ENCODE measurements around the gene RYR1.

RYR1 gene

DNA sequence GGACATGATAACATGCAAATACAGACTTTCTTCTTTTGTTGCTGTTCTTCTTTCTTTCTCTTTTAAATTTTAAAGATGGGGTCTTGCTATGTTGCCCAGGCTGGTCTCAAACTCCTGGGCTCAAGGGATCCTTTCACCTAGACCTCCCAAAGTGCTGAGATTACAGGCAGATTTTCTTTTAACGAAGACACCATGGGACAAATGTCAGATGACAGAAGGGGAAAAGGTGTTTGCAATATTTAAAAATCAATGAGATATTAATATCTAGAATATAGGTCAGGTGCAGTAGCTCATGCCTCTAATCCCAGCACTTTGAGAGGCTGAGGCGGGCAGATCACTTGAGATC, 3.7 kb upstream of the RYR1 start:
- peak overlapping the region; percentile 83 for H3K27ac Mint-ChIP-seq
- TF ChIP-seq, protein P1, sequence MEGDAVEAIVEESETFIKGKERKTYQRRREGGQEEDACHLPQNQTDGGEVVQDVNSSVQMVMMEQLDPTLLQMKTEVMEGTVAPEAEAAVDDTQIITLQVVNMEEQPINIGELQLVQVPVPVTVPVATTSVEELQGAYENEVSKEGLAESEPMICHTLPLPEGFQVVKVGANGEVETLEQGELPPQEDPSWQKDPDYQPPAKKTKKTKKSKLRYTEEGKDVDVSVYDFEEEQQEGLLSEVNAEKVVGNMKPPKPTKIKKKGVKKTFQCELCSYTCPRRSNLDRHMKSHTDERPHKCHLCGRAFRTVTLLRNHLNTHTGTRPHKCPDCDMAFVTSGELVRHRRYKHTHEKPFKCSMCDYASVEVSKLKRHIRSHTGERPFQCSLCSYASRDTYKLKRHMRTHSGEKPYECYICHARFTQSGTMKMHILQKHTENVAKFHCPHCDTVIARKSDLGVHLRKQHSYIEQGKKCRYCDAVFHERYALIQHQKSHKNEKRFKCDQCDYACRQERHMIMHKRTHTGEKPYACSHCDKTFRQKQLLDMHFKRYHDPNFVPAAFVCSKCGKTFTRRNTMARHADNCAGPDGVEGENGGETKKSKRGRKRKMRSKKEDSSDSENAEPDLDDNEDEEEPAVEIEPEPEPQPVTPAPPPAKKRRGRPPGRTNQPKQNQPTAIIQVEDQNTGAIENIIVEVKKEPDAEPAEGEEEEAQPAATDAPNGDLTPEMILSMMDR (IDR thresholded peaks at IDR 0.05), result no peak
- H3K4me1 Mint-ChIP-seq, result peaks cover 41% of the 10 kb centered on the region
- H3K27me3 Mint-ChIP-seq (ENCODE audit: low read depth, poor library complexity), result peaks cover 11% of the 10 kb centered on the region
- H3K4me3 Mint-ChIP-seq, result no peak overlapping the region
- H3K36me3 Mint-ChIP-seq (ENCODE audit: low read depth), result no peaks in the 10 kb centered on the region
- H3K9me3 Mint-ChIP-seq, result no peaks in the 10 kb centered on the region
- no peak for DNase-seq

DNA sequence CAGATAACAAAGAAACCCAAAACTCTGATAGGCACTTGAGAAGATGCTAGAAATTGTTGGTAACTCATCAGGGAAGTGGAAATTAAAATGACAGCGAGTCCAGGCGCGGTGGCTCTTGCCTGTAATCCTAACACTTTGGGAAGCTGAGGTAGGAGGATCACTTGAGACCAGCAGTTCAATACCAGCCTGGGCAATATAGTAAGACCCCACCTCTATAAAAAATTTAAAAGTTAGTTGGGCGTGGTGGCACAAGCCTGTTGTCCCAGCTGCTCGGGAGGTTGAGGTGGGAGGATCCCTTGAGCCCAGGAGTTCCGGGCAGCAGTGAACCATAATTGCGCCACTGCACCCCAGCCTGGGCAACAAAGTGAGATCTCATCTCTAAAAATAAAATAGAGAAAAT, 2.6 kb upstream of the RYR1 start:
- Mint-ChIP-seq H3K27ac (no peak overlapping the region), H3K9me3 (no peaks in the 10 kb centered on the region), H3K36me3 (ENCODE audit: low read depth) (no peaks in the 10 kb centered on the region), H3K4me3 (no peak overlapping the region), H3K4me1 (peaks cover 41% of the 10 kb centered on the region), H3K27me3 (ENCODE audit: low read depth, poor library complexity) (peaks cover 11% of the 10 kb centered on the region)
- DNase-seq, result no peak
- TF ChIP-seq, protein P1 (IDR thresholded peaks at IDR 0.05), result no peak

DNA sequence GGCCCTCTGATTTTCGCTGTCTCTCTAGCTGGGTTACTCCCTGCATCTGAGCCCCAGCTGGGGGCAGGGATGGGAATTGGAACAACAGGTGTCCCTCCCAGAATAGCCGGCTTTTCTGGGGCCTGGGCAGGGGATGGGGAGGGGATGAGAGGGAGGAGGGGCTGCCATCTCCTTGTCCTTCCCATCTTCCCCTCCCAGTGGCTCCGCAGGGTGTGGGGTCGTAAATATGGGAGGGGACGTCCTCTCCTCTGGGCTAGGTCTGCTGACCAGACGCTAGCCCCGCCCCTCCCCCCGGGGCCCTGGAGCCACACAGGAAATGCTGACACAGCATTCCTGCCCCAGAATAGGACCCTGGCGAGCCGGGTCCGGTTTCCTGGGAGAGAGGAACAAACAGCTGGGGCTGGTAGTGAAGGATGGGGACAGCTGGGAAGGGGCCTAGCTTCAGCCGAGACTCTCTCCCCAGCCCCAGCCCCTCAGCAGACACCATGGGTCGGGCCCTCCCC, 1.1 kb downstream of the RYR1 start:
- peak overlapping the region; percentile 75 for H3K4me3 Mint-ChIP-seq
- DNase-seq, result peak; percentile 85
- H3K27ac Mint-ChIP-seq, result peak overlapping the region; percentile 74
- H3K27me3 Mint-ChIP-seq (ENCODE audit: low read depth, poor library complexity), result peaks cover 11% of the 10 kb centered on the region
- H3K4me1 Mint-ChIP-seq, result peaks cover 29% of the 10 kb centered on the region
- no peaks in the 10 kb centered on the region for H3K9me3 Mint-ChIP-seq
- no peaks in the 10 kb centered on the region for H3K36me3 Mint-ChIP-seq (ENCODE audit: low read depth)
- TF ChIP-seq, protein P1 (IDR thresholded peaks at IDR 0.05), result no peak

DNA sequence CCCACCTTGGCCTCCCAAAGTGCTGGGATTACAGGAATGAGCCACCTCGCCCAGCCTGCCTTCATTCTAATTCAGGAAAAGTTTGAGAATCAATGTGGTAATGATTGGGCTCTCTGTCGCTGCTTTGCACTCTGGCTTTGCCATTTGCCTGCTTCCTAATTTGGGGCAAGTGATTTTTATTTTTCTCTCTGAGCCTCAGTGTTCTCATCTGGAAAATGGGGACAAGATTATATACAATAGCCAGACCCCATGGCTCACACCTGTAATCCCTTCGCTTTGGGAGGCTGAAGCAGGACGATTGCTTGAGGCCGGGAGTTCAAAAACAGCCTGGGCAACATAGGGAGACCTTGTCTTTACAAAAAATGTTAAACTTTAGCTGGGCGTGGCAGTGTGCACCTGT, 3.8 kb downstream of the RYR1 start:
- no peak for DNase-seq
- peaks cover 41% of the 10 kb centered on the region for H3K4me1 Mint-ChIP-seq
- no peaks in the 10 kb centered on the region for H3K9me3 Mint-ChIP-seq
- peaks cover 4% of the 10 kb centered on the region for H3K27me3 Mint-ChIP-seq (ENCODE audit: low read depth, poor library complexity)
- TF ChIP-seq, protein P1 (IDR thresholded peaks at IDR 0.05), result no peak
- H3K4me3 Mint-ChIP-seq, result no peak overlapping the region
- no peak overlapping the region for H3K27ac Mint-ChIP-seq
- no peaks in the 10 kb centered on the region for H3K36me3 Mint-ChIP-seq (ENCODE audit: low read depth)

DNA sequence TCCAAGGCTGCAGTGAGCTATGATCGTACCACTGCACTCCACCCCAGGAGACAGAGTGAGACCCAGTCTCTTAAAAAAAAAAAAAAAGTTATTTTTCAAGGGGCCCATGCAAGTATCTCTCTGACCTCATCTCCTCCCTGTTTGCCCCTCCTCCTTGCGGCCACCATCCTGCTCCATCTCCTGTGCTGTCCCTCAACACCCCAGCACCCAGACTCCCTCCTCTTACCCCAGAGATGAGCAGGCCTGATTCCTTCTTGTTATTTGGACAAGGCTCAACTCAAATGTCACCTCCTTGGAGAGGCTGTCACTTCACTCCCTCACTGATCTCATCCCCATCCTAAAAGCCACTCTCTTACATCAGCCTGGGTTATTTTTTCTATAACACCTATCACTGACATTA, 4.4 kb downstream of the RYR1 start:
- TF ChIP-seq, protein P1 (IDR thresholded peaks at IDR 0.05), result no peak
- no peak overlapping the region for H3K27ac Mint-ChIP-seq
- H3K36me3 Mint-ChIP-seq (ENCODE audit: low read depth), result no peaks in the 10 kb centered on the region
- DNase-seq, result no peak
- H3K27me3 Mint-ChIP-seq (ENCODE audit: low read depth, poor library complexity), result peaks cover 4% of the 10 kb centered on the region
- peaks cover 41% of the 10 kb centered on the region for H3K4me1 Mint-ChIP-seq
- H3K4me3 Mint-ChIP-seq, result no peak overlapping the region
- H3K9me3 Mint-ChIP-seq, result no peaks in the 10 kb centered on the region

DNA sequence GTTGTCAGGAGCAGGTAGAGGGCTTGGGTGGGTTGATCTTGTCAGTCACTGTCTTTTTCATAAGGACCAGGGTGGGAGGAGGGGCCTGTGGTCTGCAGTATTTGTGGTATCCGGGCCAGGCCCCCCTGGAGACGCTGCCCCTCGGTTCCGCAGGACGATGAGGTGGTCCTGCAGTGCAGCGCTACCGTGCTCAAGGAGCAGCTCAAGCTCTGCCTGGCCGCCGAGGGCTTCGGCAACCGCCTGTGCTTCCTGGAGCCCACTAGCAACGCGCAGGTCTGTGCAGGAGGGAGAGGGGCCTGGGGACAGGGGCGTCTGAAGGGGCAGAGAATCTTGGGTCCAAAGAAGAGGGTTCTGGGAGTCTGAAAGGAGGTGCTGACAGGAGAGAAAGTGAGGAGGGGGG, 7.1 kb downstream of the RYR1 start:
- TF ChIP-seq, protein P1 (IDR thresholded peaks at IDR 0.05), result no peak
- Mint-ChIP-seq H3K27ac (no peak overlapping the region), H3K9me3 (no peaks in the 10 kb centered on the region), H3K36me3 (ENCODE audit: low read depth) (peaks cover 4% of the 10 kb centered on the region), H3K27me3 (ENCODE audit: low read depth, poor library complexity) (peaks cover 7% of the 10 kb centered on the region), H3K4me3 (no peak overlapping the region), H3K4me1 (peaks cover 22% of the 10 kb centered on the region)
- DNase-seq, result no peak

All from nephron progenitor cell (in vitro differentiated cells).